Adrenal gland (tissue), 5 donors: ENCODE results near the gene ZNF765.

Source experiments
- POLR2A ChIP-seq, 2 donors: fragments of 450-650 bp; IDR thresholded peaks; one replicate each; pipeline ENCODE4 v1.6.1; 2017; ENCODE audit warnings: antibody characterized with exemption in 2 of 2, mild to moderate bottlenecking in 2 of 2, moderate library complexity in 1 of 2
- TF ChIP-seq, protein P1 (sequence below), 6 experiments: fragments of 450-650 bp in 4 of 6; fragments of 200-600 bp in 2 of 6; sonication (generic) in 1 of 6; IDR thresholded peaks; 1 replicate in 5 of 6; 2 replicates in 1 of 6; pipeline versions ENCODE4 v1.5.1 to v1.8.0; 2016 to 2021; ENCODE audit warnings: antibody characterized with exemption in 6 of 6, mild to moderate bottlenecking in 2 of 6, moderate library complexity in 1 of 6
- donor health status: DM: no; HTN: no; CAD: no.

DNA sequence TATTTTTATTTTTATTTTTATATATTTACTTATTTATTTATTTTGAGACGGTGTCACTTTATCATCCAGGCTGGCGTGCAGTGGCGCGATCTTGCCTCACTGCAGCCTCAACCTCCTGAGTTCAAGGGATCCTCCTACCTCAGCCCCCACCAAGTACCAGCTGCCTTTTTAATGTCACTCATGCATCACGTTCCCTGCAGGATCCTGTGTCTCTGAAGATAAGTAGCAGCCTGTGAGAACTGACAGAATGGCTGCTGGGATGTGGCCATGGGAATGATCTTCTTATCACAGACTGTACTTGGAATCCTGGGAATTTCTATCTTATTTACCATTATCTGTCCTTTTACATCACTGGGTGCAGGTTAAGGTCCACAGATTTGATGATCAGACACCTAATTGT is 27.6 kb downstream of the ZNF765 start:
- TF ChIP-seq, protein P1, sequence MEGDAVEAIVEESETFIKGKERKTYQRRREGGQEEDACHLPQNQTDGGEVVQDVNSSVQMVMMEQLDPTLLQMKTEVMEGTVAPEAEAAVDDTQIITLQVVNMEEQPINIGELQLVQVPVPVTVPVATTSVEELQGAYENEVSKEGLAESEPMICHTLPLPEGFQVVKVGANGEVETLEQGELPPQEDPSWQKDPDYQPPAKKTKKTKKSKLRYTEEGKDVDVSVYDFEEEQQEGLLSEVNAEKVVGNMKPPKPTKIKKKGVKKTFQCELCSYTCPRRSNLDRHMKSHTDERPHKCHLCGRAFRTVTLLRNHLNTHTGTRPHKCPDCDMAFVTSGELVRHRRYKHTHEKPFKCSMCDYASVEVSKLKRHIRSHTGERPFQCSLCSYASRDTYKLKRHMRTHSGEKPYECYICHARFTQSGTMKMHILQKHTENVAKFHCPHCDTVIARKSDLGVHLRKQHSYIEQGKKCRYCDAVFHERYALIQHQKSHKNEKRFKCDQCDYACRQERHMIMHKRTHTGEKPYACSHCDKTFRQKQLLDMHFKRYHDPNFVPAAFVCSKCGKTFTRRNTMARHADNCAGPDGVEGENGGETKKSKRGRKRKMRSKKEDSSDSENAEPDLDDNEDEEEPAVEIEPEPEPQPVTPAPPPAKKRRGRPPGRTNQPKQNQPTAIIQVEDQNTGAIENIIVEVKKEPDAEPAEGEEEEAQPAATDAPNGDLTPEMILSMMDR (IDR thresholded peaks at IDR 0.05) = no peak
- no peak for TF ChIP-seq POLR2A (IDR thresholded peaks at IDR 0.05)
